Lower lobe of right lung (tissue), 2 donors: Measurements from ENCODE around the gene SEMA5B. TPM values are rescaled to one million over a fixed set of nuclear protein-coding genes. Genes with fewer than 3 reads are reported as not detected.

ENCODE experiments used
- ATAC-seq, 2 donors: fragments of 200-7000 bp; cut with Tn5 transposase; one replicate each; pipeline ENCODE4 v1.9.1; 2020 to 2022; ENCODE audit warnings: mild to moderate bottlenecking in 2 of 2, moderate library complexity in 2 of 2
- DNase-seq: peaks from one replicate; pipeline ENCODE4 v3.0.0-alpha.2; 2020
- H3K27ac ChIP-seq: fragments of 200-600 bp; one replicate; pipeline ENCODE4 v1.8.0; 2022
- H3K27me3 ChIP-seq: fragments of 200-600 bp; one replicate; pipeline ENCODE4 v1.8.0; 2022; ENCODE audit warnings: low read depth
- H3K36me3 ChIP-seq: fragments of 200-600 bp; one replicate; pipeline ENCODE4 v1.8.0; 2022; ENCODE audit warnings: mild to moderate bottlenecking
- H3K4me1 ChIP-seq: fragments of 200-600 bp; one replicate; pipeline ENCODE4 v1.8.0; 2022
- H3K4me3 ChIP-seq: fragments of 200-600 bp; one replicate; pipeline ENCODE4 v1.8.0; 2022; ENCODE audit warnings: mild to moderate bottlenecking
- H3K9me3 ChIP-seq: fragments of 200-600 bp; one replicate; pipeline ENCODE4 v1.8.0; 2022
- intact Hi-C: fragments of 100-400 bp; cut with DNase I; formaldehyde crosslinking; loops from one replicate; pipeline ENCODE4 v1.11.0; 2022
- total RNA-seq: library from RNA; stranded (reverse); fragmentation: NEBNext Ultra II Directional; extraction: Animal tissue kit (Norgen Biotek cat#: 25700); gene quantifications from one replicate; pipeline ENCODE4 v1.2.1, GENCODE V29; 2021
- TF ChIP-seq, protein P1 (sequence below): fragments of 200-600 bp; IDR thresholded peaks from one replicate; pipeline ENCODE4 v1.8.0; 2022; ENCODE audit warnings: antibody characterized with exemption, mild to moderate bottlenecking
- donor health status: DM: no; HTN: yes; CAD: no; lungs with severe emphysema.

The SEMA5B gene
- total RNA-seq, 1 donor from 2014 or later = 0.71 TPM

DNA sequence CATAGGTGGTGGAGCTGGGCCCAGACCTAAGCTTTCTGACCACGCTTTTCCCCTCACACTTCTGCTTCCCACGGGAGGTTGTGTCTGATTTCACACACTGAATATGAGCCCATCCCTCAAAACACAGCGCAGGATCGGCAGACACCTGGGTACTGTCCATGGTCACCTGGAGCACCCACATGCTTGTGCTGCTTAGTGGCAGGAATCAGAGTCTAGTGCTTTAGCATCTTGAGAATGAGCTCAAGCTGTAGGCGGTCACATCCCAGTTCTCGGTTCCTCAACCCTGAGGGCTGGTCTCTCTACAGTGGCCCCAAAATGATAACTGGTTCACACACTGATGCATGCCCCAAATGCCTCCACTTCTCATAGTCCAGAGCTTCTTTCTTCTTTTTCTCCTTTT lies 111.0 kb downstream of the SEMA5B start:
- Histone ChIP-seq H3K4me3 (no peak overlapping the region), H3K27ac (no peak overlapping the region), H3K36me3 (no peaks in the 10 kb centered on the region), H3K9me3 (no peaks in the 10 kb centered on the region), H3K27me3 (peaks cover 26% of the 10 kb centered on the region), H3K4me1 (no peaks in the 10 kb centered on the region)
- TF ChIP-seq, protein P1, sequence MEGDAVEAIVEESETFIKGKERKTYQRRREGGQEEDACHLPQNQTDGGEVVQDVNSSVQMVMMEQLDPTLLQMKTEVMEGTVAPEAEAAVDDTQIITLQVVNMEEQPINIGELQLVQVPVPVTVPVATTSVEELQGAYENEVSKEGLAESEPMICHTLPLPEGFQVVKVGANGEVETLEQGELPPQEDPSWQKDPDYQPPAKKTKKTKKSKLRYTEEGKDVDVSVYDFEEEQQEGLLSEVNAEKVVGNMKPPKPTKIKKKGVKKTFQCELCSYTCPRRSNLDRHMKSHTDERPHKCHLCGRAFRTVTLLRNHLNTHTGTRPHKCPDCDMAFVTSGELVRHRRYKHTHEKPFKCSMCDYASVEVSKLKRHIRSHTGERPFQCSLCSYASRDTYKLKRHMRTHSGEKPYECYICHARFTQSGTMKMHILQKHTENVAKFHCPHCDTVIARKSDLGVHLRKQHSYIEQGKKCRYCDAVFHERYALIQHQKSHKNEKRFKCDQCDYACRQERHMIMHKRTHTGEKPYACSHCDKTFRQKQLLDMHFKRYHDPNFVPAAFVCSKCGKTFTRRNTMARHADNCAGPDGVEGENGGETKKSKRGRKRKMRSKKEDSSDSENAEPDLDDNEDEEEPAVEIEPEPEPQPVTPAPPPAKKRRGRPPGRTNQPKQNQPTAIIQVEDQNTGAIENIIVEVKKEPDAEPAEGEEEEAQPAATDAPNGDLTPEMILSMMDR = no peak
- intact Hi-C loops = no loop called here
- DNase-seq (no peak), ATAC-seq (no peak)

DNA sequence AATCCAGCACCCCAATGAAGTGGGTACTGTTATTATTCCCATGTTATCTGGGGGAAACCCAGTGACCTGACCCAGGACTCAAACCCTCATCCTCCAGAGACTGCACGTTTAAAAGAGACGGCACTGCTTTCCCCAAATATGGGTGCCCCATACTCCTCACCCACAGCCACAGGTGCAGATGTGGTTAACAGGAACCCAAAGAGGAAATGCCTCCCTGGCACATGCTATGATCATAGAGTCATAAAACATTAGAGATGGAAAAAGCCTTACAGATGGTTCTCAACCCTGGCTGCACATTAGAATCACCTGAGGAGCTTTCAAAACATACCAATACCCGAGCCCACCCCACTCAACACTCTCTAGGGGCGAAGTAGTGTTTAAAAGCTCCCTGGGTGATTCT lies 111.5 kb downstream of the SEMA5B start:
- Histone ChIP-seq H3K4me1 (no peaks in the 10 kb centered on the region), H3K9me3 (no peaks in the 10 kb centered on the region), H3K36me3 (no peaks in the 10 kb centered on the region), H3K27me3 (peaks cover 23% of the 10 kb centered on the region), H3K4me3 (no peak overlapping the region), H3K27ac (no peak overlapping the region)
- intact Hi-C loops = no loop called here
- no peak for ATAC-seq
- TF ChIP-seq, protein P1 = no peak
- no peak for DNase-seq

DNA sequence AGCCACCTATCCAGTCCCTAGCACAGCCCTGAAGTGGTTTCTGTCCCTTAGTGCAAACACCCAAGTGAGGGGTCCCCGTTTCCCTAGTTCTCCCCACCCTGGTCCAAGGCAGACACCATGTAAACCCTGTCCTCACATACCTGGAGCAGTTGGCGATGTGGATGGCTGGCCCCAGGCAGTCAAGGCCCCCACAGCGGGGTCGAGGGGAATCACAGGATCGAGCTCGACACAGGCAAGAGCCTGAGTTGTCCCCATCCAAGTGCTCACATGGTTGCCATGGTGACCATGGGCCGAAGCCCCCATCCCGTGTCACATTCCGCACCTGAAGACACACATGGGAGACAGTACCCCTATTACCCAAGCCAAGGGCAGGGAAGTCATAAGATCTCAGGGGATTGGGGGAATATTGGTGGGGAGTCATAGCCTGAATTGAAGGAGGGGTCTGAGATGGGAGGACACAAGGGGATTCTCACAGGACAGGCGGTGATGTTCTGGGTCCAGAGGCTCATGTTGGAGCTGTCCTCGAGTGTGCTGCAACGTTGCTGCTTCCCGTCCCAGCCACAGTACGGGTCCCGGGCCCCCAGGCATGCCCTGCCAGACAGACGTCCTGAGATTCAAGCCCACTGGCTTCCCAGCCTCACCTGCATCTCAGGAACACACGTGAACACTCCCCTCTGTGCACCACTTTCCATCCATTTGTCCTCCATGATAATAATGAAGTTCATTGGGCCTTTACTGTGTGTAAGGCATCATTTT lies 112.1 kb downstream of the SEMA5B start:
- ATAC-seq (no peak), DNase-seq (no peak)
- Histone ChIP-seq H3K4me3 (no peak overlapping the region), H3K27me3 (peaks cover 23% of the 10 kb centered on the region), H3K36me3 (no peaks in the 10 kb centered on the region), H3K9me3 (no peaks in the 10 kb centered on the region), H3K27ac (no peak overlapping the region), H3K4me1 (no peaks in the 10 kb centered on the region)
- intact Hi-C loops = no loop called here
- TF ChIP-seq, protein P1 = no peak

DNA sequence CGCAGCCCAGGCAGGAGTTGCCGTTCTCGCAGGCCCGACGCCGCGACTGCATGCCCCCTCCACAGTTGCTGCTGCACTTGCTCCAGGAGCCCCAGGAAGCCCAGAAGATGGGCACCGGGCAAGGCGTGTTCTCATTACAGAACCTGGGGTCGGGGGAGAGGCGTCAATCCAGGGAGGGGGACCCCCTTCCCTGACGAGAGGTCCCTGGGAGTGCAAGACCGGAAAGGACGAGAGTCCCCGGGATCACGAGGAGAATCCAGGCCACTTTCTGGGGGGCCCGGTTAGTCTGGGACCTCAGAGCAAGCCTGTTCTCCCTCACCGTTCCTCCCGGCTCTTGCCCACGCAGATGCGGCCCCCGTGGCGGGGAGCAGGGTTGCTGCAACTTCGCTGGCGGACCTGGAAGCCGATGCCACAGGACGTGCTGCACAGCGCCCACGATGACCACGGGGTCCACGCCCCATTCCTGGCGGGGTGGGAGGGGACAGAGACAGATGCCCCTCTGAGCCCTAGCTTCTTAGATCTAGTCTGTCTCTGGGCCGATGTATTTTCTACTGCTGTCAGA lies 113.9 kb downstream of the SEMA5B start:
- no peaks in the 10 kb centered on the region for H3K9me3 ChIP-seq
- peaks cover 23% of the 10 kb centered on the region for H3K27me3 ChIP-seq
- no peak overlapping the region for H3K27ac ChIP-seq
- no peak overlapping the region for H3K4me3 ChIP-seq
- TF ChIP-seq, protein P1 = no peak
- ATAC-seq = no peak
- intact Hi-C loops = no loop called here
- H3K36me3 ChIP-seq = no peaks in the 10 kb centered on the region
- DNase-seq = no peak
- no peaks in the 10 kb centered on the region for H3K4me1 ChIP-seq

DNA sequence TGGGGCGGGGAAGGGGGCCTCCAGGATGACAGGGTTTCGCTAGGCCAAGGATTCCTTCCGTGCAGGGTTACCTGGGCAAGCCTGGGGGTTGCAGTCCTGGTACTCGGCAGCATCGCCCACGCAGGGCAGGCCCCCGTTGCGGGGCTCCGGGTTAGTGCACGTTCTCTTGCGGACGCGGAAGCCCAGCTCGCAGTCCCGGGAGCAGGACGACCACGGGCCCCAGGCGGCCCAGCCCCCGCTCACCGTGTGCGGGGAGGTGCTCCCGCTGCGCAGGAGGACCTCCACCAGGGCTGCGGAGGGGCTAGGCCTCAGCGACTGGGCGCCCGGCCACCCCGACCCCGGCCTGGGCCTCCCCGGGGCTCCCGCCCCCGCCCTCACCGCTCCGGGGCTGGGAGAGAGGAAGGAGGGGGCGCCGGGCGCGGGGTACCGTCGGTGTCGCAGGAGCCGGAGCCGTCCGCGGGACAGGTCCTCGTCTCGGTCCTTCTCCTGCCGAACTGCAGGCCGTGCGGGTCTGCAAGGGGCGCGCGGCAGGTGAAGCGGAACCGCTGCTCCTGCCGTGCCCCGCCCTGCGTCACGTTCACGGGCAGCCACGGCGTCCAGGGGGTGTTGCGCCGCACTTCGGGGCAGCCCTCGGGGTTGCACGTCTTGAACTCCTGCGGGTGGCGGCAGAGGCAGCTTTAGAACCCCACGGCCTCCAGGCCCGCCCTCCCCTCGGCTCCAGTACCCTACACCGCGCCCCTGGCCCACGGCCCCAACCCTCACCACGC lies 114.6 kb downstream of the SEMA5B start:
- Histone ChIP-seq H3K36me3 (no peaks in the 10 kb centered on the region), H3K27ac (no peak overlapping the region), H3K9me3 (no peaks in the 10 kb centered on the region), H3K4me1 (no peaks in the 10 kb centered on the region), H3K4me3 (peak overlapping the region; percentile 23), H3K27me3 (peaks cover 23% of the 10 kb centered on the region)
- ATAC-seq = no peak
- TF ChIP-seq, protein P1 = no peak
- DNase-seq = no peak
- intact Hi-C loops = no loop called here
